Adrenal gland (tissue), 5 donors: ENCODE measurements around the gene NGLY1.

Experiments
- CTCF ChIP-seq, 6 experiments: fragments of 450-650 bp in 4 of 6; fragments of 200-600 bp in 2 of 6; sonication (generic) in 1 of 6; IDR thresholded peaks; 1 replicate in 5 of 6; 2 replicates in 1 of 6; pipeline versions ENCODE4 v1.5.1 to v1.8.0; 2016 to 2021; ENCODE audit warnings: antibody characterized with exemption in 6 of 6, mild to moderate bottlenecking in 2 of 6, moderate library complexity in 1 of 6
- POLR2A ChIP-seq, 2 donors: fragments of 450-650 bp; IDR thresholded peaks; one replicate each; pipeline ENCODE4 v1.6.1; 2017; ENCODE audit warnings: antibody characterized with exemption in 2 of 2, mild to moderate bottlenecking in 2 of 2, moderate library complexity in 1 of 2
- donor health status: DM: no; HTN: no; CAD: no.

DNA sequence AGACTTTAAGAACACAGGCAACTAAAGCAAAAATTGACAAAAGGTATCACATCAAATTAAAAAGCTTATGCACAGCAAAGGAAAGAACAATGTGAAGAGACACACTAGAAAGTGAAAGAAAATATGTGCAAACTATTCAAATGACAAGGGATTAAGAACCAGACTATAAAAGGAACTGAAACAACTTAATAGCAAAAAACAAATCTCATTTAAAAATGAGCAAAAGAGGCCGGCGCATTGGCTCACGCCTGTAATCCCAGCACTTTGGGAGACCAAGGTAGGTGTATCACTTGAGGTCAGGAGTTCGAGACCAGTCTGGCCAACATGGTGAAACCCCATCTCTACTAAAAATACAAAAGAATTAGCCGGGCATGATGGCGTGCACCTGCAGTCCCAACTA lies 14.4 kb downstream of the NGLY1 start:
- TF ChIP-seq POLR2A (IDR thresholded peaks at IDR 0.05) (no peak), CTCF (IDR thresholded peaks at IDR 0.05) (no peak)
